ENCODE measurements around the gene PLEKHM2.

DNA sequence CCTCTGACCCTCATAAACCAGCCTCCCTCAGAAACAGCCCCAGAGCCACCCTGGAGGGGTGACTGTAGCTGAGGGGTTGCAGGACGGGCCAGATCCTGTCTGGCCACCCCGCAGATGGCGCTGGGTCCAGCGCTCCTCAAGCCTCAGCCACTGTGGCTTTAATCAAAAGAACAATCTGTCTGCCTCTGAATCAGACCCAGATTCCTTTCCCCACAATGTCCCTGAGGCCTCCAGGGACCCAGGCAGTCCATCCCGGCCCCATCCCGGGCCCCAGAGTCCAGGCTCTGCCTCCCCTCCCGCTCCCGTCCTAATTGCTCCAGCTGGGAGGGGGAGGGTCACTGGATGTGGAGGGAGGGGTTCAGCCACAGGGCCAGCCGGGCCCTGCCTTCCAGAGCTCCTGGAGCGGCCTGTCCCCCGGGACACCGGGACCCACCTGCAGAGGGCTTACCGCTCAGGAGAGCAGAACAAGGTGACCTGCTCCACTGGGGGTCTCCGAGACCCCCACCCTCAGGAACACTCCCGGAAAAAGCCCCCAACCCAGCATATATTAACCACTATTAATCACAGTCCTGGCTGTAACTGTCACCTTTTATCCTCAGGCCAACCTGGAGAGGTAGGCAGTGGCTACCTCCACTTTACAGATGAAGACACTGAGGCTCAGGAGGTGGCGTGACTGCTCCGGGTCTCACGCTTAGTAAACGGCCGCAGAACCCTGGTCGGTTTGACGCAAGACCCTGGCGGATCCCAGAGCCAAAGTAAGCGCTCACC is 73.6 kb downstream of the PLEKHM2 start:
- TF ChIP-seq, protein P1, sequence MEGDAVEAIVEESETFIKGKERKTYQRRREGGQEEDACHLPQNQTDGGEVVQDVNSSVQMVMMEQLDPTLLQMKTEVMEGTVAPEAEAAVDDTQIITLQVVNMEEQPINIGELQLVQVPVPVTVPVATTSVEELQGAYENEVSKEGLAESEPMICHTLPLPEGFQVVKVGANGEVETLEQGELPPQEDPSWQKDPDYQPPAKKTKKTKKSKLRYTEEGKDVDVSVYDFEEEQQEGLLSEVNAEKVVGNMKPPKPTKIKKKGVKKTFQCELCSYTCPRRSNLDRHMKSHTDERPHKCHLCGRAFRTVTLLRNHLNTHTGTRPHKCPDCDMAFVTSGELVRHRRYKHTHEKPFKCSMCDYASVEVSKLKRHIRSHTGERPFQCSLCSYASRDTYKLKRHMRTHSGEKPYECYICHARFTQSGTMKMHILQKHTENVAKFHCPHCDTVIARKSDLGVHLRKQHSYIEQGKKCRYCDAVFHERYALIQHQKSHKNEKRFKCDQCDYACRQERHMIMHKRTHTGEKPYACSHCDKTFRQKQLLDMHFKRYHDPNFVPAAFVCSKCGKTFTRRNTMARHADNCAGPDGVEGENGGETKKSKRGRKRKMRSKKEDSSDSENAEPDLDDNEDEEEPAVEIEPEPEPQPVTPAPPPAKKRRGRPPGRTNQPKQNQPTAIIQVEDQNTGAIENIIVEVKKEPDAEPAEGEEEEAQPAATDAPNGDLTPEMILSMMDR (IDR thresholded peaks at IDR 0.05; ENCODE audit: low read depth, low read length, poor library complexity, severe bottlenecking): no peak
- peak; percentile 76 for TF ChIP-seq EZH2phosphoT487 (IDR thresholded peaks at IDR 0.05; ENCODE audit: borderline replicate concordance, low read length)

All from DOHH2 (cell line).